ENCODE results near the gene SH3BP4. TPM values are rescaled to one million over a fixed set of nuclear protein-coding genes. Genes with fewer than 3 reads are reported as not detected.

Gene SH3BP4
- total and polyA plus RNA-seq, 2 of the 8 experiments (the other 6 are each of a cell fraction or from before 2014, with no cell fraction given): 28.3 to 35.4 TPM

- H3K79me2 ChIP-seq (ENCODE audit: control insufficient read depth in 1 of 2, insufficient read depth in 2 of 2, low read length in 2 of 2): no peaks in the 10 kb centered on the region
- H3K56ac ChIP-seq (replicated peaks; ENCODE audit: insufficient read length, low read depth, low read length): no peak overlapping the region
- H2BK12ac ChIP-seq (ENCODE audit: low read depth, low read length): no peak overlapping the region
- no peak overlapping the region for H3K4ac ChIP-seq (replicated peaks; ENCODE audit: insufficient read length, low read depth, low read length)
- H3K27ac ChIP-seq (ENCODE audit: low read depth, low read length): no peak overlapping the region
- no peak overlapping the region for H3K9ac ChIP-seq (replicated peaks in 1 of 4; ENCODE audit: extremely low read depth in 1 of 4, low read depth in 3 of 4, low read length in 3 of 4)
- WGBS, 2 experiments (ENCODE audit: extremely low coverage in 1 of 2, insufficient coverage in 1 of 2, insufficient read length in 1 of 2, insufficient replicate concordance in 2 of 2, low coverage in 1 of 2, low lambda C conversion rate in 2 of 2, missing lambda C conversion rate in 1 of 2): 64% methylated on average over 6 of the region's 6 CpGs; no CpG with 5 or more reads in 1 of the 2 experiments
- H3K4me1 ChIP-seq (replicated peaks in 1 of 4; ENCODE audit: control insufficient read depth in 3 of 4, insufficient read depth in 4 of 4, low read length in 3 of 4): peaks cover 0 to 8% (median 3%) of the 10 kb centered on the region in 4 experiments; a peak in 3 of 7 replicates
- H3K79me1 ChIP-seq (ENCODE audit: low read depth, low read length): no peaks in the 10 kb centered on the region
- no peaks in the 10 kb centered on the region for H3K36me3 ChIP-seq (ENCODE audit: control insufficient read depth in 2 of 4, insufficient read depth in 4 of 4, low read length in 3 of 4)
- no peak overlapping the region for H2AK5ac ChIP-seq (ENCODE audit: low read depth, low read length)
- ChIA-PET POLR2A (ENCODE audit: partially characterized antibody) (no interaction called here), CTCF (ENCODE audit: partially characterized antibody) (interaction anchor here (0.7 to 1.3 kb wide), 3 partner anchors 14 to 629 kb away, joined by 3 to 4 read pairs (median 3); no protein-coding TSS in a partner anchor)
- no peak overlapping the region for H4K91ac ChIP-seq (replicated peaks; ENCODE audit: insufficient read length, low read length)
- no peaks in the 10 kb centered on the region for H3K9me3 ChIP-seq (ENCODE audit: insufficient read depth in 2 of 2, low read depth in 1 of 2, low read length in 1 of 2)
- H3K4me3 ChIP-seq (ENCODE audit: extremely low read depth in 1 of 4, insufficient read depth in 2 of 4, low read depth in 3 of 4, low read length in 4 of 4): no peak overlapping the region
- no peak overlapping the region for H2BK120ac ChIP-seq (replicated peaks; ENCODE audit: low read depth, low read length)
- no peak overlapping the region for H3K14ac ChIP-seq (ENCODE audit: insufficient read length)
- no peaks in the 10 kb centered on the region for H3K23me2 ChIP-seq (ENCODE audit: low read depth, low read length)
- no peak overlapping the region for H2AFZ ChIP-seq (ENCODE audit: low read length)
- H2BK5ac ChIP-seq (ENCODE audit: low read depth, low read length): no peak overlapping the region
- H4K5ac ChIP-seq (ENCODE audit: insufficient read length, low read depth, low read length): no peak overlapping the region
- FAIRE-seq: no peak
- no peak overlapping the region for H2BK15ac ChIP-seq (ENCODE audit: low read length)
- no peak overlapping the region for H2BK20ac ChIP-seq (ENCODE audit: low read length)
- no peak overlapping the region for H3K4me2 ChIP-seq (ENCODE audit: insufficient read depth in 1 of 2, low read depth in 2 of 2, low read length in 2 of 2)
- H3K23ac ChIP-seq (ENCODE audit: insufficient read length): no peak overlapping the region
- H3K18ac ChIP-seq (ENCODE audit: extremely low read depth, low read length): no peak overlapping the region
- H4K8ac ChIP-seq (ENCODE audit: extremely low read depth, insufficient read depth, low read length): no peak overlapping the region
- H3K27me3 ChIP-seq (replicated peaks in 1 of 4; ENCODE audit: control insufficient read depth in 3 of 4, extremely low read depth in 1 of 4, insufficient read depth in 3 of 4, low read length in 3 of 4): no peaks in the 10 kb centered on the region; a peak in 1 of 7 replicates
- DNase-seq (ENCODE audit: low read depth in 1 of 2, low spot score in 2 of 2): no peak
- H4K20me1 ChIP-seq (replicated peaks in 1 of 2; ENCODE audit: control insufficient read depth in 1 of 2, insufficient read depth in 2 of 2, low read length in 2 of 2): no peaks in the 10 kb centered on the region
- no peak for TF ChIP-seq ASH2L (IDR thresholded peaks at IDR 0.05; ENCODE audit: low read length)
- no peak for TF ChIP-seq HDAC6 (IDR thresholded peaks at IDR 0.05; ENCODE audit: low read depth, low read length)
- TF ChIP-seq POU5F1 (IDR thresholded peaks at IDR 0.05; ENCODE audit: low read depth, low read length): no peak
Measured at GRCh38 chr2:234917211-234917975, 34.4 kb upstream of the SH3BP4 start.
